HepG2 (cell line): ENCODE data around the gene TUBB8. TPM values are rescaled to one million over a fixed set of nuclear protein-coding genes. Genes with fewer than 3 reads are reported as not detected.
A peak's percentile ranks its signal among the peaks of the same experiment; 100 is the strongest.

Experiments
- ATAC-seq: fragments of 200-7000 bp; cut with Tn5 transposase; 3 replicates; pipeline ENCODE4 v1.9.1; 2020; ENCODE audit warnings: mild to moderate bottlenecking, moderate library complexity
- BruUV-seq: library from RNA; stranded (reverse); fragments of 400-500 nt; replicated peaks from 2 replicates; lab custom pipeline; 2021; lab: Mats Ljungman, UMichigan
- CTCF ChIA-PET: fragments of 300-600 bp; formaldehyde crosslinking; extraction: SDS; loops from one replicate; lab custom pipeline; 2021; ENCODE audit warnings: low total read pairs, inconsistent platforms, low intra/inter-chr PET ratio; lab: Yijun Ruan, JAX
- POLR2A ChIA-PET: fragments of 350-600 bp; sonication (Branson Sonifier 250); formaldehyde crosslinking; loops from one replicate; lab custom pipeline; 2020; ENCODE audit warnings: antibody characterized with exemption, inconsistent platforms; lab: Yijun Ruan, JAX
- DNase-seq: peaks from one replicate; pipeline ENCODE4 v3.0.0-alpha.2; 2015; ENCODE audit warnings: low spot score
- FAIRE-seq: peaks from 3 replicates; lab custom pipeline; 2011; peaks lifted over from hg19 to GRCh38; lab: Jason Lieb, UNC
- H2AFZ ChIP-seq: one replicate; pipeline ENCODE4 v1.6.1; 2011; ENCODE audit warnings: low read length, inconsistent platforms
- H3K27ac ChIP-seq: fragments of 300-600 bp; 3 replicates; pipeline ENCODE4 v1.8.0; 2011; ENCODE audit warnings: mixed run types, mild to moderate bottlenecking, mixed read lengths, low read length, inconsistent platforms; ENCODE audit not compliant: insufficient read depth; ENCODE audit errors: extremely low read length
- H3K27me3 ChIP-seq, 2 experiments: fragments of 200-600 bp in 1 of 2; 2 replicates in 1 of 2; 3 replicates in 1 of 2; pipeline versions ENCODE4 v1.6.0 to v1.8.0; 2011; ENCODE audit warnings: low read length in 2 of 2, mild to moderate bottlenecking in 2 of 2, moderate library complexity in 2 of 2, inconsistent platforms in 1 of 2; ENCODE audit not compliant: insufficient read depth in 2 of 2, control insufficient read depth in 1 of 2
- H3K36me3 ChIP-seq, 2 experiments: fragments of 200-600 bp in 1 of 2; replicated peaks in 1 of 2; 2 replicates in 1 of 2; 3 replicates in 1 of 2; pipeline versions ENCODE4 v1.5.1 to v1.8.0; 2011; ENCODE audit warnings: low read length in 2 of 2, inconsistent platforms in 1 of 2; ENCODE audit not compliant: insufficient read depth in 2 of 2, control insufficient read depth in 1 of 2
- H3K4me1 ChIP-seq: 2 replicates; pipeline ENCODE4 v1.5.1; 2012; ENCODE audit warnings: low read length, inconsistent platforms; ENCODE audit not compliant: insufficient read depth
- H3K4me2 ChIP-seq: 2 replicates; pipeline ENCODE4 v1.6.0; 2011; ENCODE audit warnings: low read depth, low read length, inconsistent platforms
- H3K4me3 ChIP-seq, 3 experiments: fragments of 200-600 bp in 1 of 3; sonication (generic), shearing (Covaris generic) in 1 of 3; replicated peaks in 1 of 3; 2 replicates each; pipeline ENCODE4 v1.5.1; 2011 to 2016; ENCODE audit warnings: low read length in 3 of 3, inconsistent platforms in 2 of 3, low read depth in 2 of 3, mild to moderate bottlenecking in 2 of 3, control low read depth in 1 of 3, mixed read lengths in 1 of 3; ENCODE audit not compliant: insufficient read depth in 1 of 3
- H3K79me2 ChIP-seq: one replicate; pipeline ENCODE4 v1.6.1; 2011; ENCODE audit warnings: low read length, inconsistent platforms; ENCODE audit not compliant: insufficient read depth
- H3K9ac ChIP-seq: 2 replicates; pipeline ENCODE4 v1.6.0; 2011; ENCODE audit warnings: mild to moderate bottlenecking, low read depth, low read length, inconsistent platforms; ENCODE audit not compliant: insufficient read depth
- H3K9me3 ChIP-seq: 2 replicates; pipeline ENCODE4 v1.5.1; 2012; ENCODE audit warnings: mild to moderate bottlenecking, low read length
- H4K20me1 ChIP-seq: 2 replicates; pipeline ENCODE4 v1.6.0; 2011; ENCODE audit warnings: inconsistent platforms, mild to moderate bottlenecking, low read length, moderate library complexity; ENCODE audit not compliant: insufficient read depth
- FOXA1 ChIP-seq, 2 experiments: fragments of 450-650 bp in 1 of 2; sonication (generic) in 1 of 2; formaldehyde crosslinking in 1 of 2; IDR thresholded peaks; 2 replicates each; pipeline versions ENCODE4 v1.4.0 to v1.6.1; 2016 to 2020; ENCODE audit warnings: missing genetic modification reagents in 1 of 2
- PLRG1 ChIP-seq: fragments of 450-650 bp; conservative IDR thresholded peaks from 2 replicates; pipeline ENCODE4 v1.6.1; 2016
- SALL2 ChIP-seq: sonication (generic); formaldehyde crosslinking; IDR thresholded peaks from 2 replicates; pipeline ENCODE4 v1.8.1; 2023; ENCODE audit warnings: mild to moderate bottlenecking, missing genetic modification reagents, inconsistent platforms
- YEATS2 ChIP-seq: sonication (generic); formaldehyde crosslinking; IDR thresholded peaks from 2 replicates; pipeline ENCODE4 v1.4.0; 2020; ENCODE audit warnings: missing genetic modification reagents, borderline replicate concordance
- ZMYM4 ChIP-seq: sonication (generic); formaldehyde crosslinking; IDR thresholded peaks from 2 replicates; pipeline ENCODE4 v1.8.1; 2023; ENCODE audit warnings: mild to moderate bottlenecking, missing genetic modification reagents
- ZNF205 ChIP-seq: IDR thresholded peaks from 2 replicates; pipeline ENCODE4 v1.6.1; 2018; ENCODE audit warnings: missing biosample characterization, missing genetic modification reagents
- ZNF383 ChIP-seq: sonication (generic); formaldehyde crosslinking; IDR thresholded peaks from 2 replicates; pipeline ENCODE4 v1.4.0; 2020; ENCODE audit warnings: missing genetic modification reagents, mild to moderate bottlenecking, borderline replicate concordance
- ZNF430 ChIP-seq: sonication (generic); formaldehyde crosslinking; IDR thresholded peaks from 2 replicates; pipeline ENCODE4 v1.9.0; 2021; ENCODE audit warnings: mild to moderate bottlenecking, missing genetic modification reagents
- ZNF460 ChIP-seq: sonication (generic); formaldehyde crosslinking; IDR thresholded peaks from 2 replicates; pipeline ENCODE4 v1.5.1; 2020; ENCODE audit warnings: missing genetic modification reagents, mild to moderate bottlenecking, borderline replicate concordance
- ZNF615 ChIP-seq: sonication (generic); formaldehyde crosslinking; IDR thresholded peaks from 2 replicates; pipeline ENCODE4 v1.5.0; 2020; ENCODE audit warnings: mild to moderate bottlenecking, missing genetic modification reagents, borderline replicate concordance
- ZSCAN29 ChIP-seq: sonication (generic); formaldehyde crosslinking; conservative IDR thresholded peaks from 2 replicates; pipeline ENCODE4 v1.4.0; 2020; ENCODE audit warnings: mild to moderate bottlenecking, missing genetic modification reagents
- ZSCAN9 ChIP-seq: IDR thresholded peaks from 2 replicates; pipeline ENCODE4 v1.6.1; 2016; ENCODE audit warnings: borderline replicate concordance
- WGBS: methylation state at CpG from one replicate; pipeline ENCODE4 v1.1.6; 2017; ENCODE audit warnings: low lambda C conversion rate; 5-methylcytosine and 5-hydroxymethylcytosine counted together
- in situ Hi-C: cut with HindIII; loops from 2 replicates; pipeline ENCODE4 v1.10.0; 2017; ENCODE audit warnings: low pct_unique_long_range_greater_than_20kb; ENCODE audit not compliant: extremely low pct_ligation_motif_present
- intact Hi-C: fragments of 100-400 bp; cut with micrococcal nuclease; formaldehyde crosslinking; loops from one replicate; pipeline ENCODE4 v1.10.0; 2022; ENCODE audit not compliant: unreplicated experiment
- polyA plus RNA-seq, 8 experiments: library from polyadenylated mRNA; depleted of rRNA in 3 of 8; stranded (reverse) in 7 of 8; unstranded in 1 of 8; fragments of >200 nt; fragmentation: Illumina TruSeq in 4 of 8; extraction: Trizol in 4 of 8; gene quantifications; 2 replicates each; pipeline versions ENCODE4 v1.2.1 to v1.2.3, GENCODE V29; 2011 to 2016; ENCODE audit warnings: low read depth in 4 of 8, missing spikeins in 1 of 8, mixed read lengths in 1 of 8; ENCODE audit not compliant: insufficient read depth in 1 of 8
- total RNA-seq, 5 experiments: library from RNA; depleted of rRNA; stranded (reverse); fragments of >200 nt; fragmentation: Illumina TruSeq; extraction: Trizol; gene quantifications; 2 replicates each; pipeline ENCODE4 v1.2.3, GENCODE V29; 2016; ENCODE audit warnings: low read depth in 1 of 5
- TF ChIP-seq, protein P1 (sequence below): sonication (generic); formaldehyde crosslinking; conservative IDR thresholded peaks from 2 replicates; pipeline ENCODE4 v1.4.0; 2020; ENCODE audit warnings: mild to moderate bottlenecking, missing genetic modification reagents, moderate library complexity

Gene TUBB8
- total and polyA plus RNA-seq, 2 of the 13 experiments (the other 11 are each of a cell fraction or from before 2014, with no cell fraction given) = 0.31 to 0.50 TPM

DNA sequence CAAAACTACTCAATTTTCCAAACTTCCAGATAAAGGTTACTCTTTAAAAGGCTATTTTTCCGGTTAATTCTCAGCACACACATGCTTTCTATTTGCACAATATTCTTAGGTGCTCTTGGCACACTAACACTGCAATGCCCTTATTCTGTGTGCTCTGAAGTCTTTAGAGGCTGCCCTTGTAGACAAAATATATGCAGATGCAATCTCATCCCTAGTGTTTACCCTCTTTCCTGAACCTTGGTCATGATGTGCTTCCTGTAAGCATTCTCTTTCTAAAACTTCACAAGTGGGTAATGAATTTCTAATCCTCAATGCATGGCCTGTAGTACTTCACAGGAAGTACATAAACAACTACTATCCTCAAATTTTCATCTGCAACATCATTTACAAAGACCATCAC, 41.1 kb upstream of the TUBB8 start (continued):
- TF ChIP-seq FOXA1 (IDR thresholded peaks at IDR 0.05) (no peak), FOXA1 (CRISPR knock-in tag; IDR thresholded peaks at IDR 0.05) (0 out of 2 replicates have a peak, but pooled peaks have one; percentile 44), ZSCAN29 (CRISPR knock-in tag) (peak; percentile 87)
- TF ChIP-seq, protein P1, sequence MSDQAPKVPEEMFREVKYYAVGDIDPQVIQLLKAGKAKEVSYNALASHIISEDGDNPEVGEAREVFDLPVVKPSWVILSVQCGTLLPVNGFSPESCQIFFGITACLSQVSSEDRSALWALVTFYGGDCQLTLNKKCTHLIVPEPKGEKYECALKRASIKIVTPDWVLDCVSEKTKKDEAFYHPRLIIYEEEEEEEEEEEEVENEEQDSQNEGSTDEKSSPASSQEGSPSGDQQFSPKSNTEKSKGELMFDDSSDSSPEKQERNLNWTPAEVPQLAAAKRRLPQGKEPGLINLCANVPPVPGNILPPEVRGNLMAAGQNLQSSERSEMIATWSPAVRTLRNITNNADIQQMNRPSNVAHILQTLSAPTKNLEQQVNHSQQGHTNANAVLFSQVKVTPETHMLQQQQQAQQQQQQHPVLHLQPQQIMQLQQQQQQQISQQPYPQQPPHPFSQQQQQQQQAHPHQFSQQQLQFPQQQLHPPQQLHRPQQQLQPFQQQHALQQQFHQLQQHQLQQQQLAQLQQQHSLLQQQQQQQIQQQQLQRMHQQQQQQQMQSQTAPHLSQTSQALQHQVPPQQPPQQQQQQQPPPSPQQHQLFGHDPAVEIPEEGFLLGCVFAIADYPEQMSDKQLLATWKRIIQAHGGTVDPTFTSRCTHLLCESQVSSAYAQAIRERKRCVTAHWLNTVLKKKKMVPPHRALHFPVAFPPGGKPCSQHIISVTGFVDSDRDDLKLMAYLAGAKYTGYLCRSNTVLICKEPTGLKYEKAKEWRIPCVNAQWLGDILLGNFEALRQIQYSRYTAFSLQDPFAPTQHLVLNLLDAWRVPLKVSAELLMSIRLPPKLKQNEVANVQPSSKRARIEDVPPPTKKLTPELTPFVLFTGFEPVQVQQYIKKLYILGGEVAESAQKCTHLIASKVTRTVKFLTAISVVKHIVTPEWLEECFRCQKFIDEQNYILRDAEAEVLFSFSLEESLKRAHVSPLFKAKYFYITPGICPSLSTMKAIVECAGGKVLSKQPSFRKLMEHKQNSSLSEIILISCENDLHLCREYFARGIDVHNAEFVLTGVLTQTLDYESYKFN (CRISPR knock-in tag) = peak; percentile 58

DNA sequence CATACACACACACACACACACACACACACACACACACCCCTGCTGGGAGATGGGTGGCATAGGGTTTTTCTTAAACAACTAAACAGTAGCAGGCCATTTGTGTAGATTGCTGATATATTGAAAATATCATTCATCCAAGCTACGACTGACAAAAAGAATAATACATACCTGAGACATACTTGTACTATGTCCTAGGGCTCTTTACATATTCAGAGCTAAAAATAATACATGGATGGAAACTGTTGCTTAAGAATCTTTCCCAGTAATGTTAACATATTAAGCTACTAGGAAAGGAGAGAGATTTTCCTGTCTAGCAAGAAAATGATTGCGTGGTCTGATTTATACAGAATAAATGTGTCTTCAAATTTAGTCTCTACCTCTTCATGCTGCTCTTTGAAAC, 40.2 kb upstream of the TUBB8 start:
- H3K4me1 ChIP-seq = peaks cover 32% of the 10 kb centered on the region
- no peaks in the 10 kb centered on the region for H3K36me3 ChIP-seq
- DNase-seq (no peak), ATAC-seq (no peak), FAIRE-seq (no peak)
- 64% methylated on average over 2 of the region's 2 CpGs for WGBS
- no peaks in the 10 kb centered on the region for H4K20me1 ChIP-seq
- H3K27me3 ChIP-seq = peaks cover 3% of the 10 kb centered on the region in 2 experiments; a peak in 2 of 5 replicates
- POLR2A ChIA-PET = no interaction called here
- BruUV-seq = no TSS peak
- H2AFZ ChIP-seq = no peak overlapping the region
- no peak overlapping the region for H3K4me2 ChIP-seq
- CTCF ChIA-PET = no interaction called here
- TF ChIP-seq ZMYM4 (CRISPR knock-in tag) = no peak
- no peak for TF ChIP-seq YEATS2 (CRISPR knock-in tag)
- TF ChIP-seq ZNF383 (CRISPR knock-in tag) = no peak
- TF ChIP-seq SALL2 = no peak
- no peak for TF ChIP-seq ZSCAN9
- no peak for TF ChIP-seq PLRG1
- no peak for TF ChIP-seq ZNF615
- no peak for TF ChIP-seq ZNF205 (CRISPR knock-in tag)
- TF ChIP-seq ZNF460 (CRISPR knock-in tag) = no peak
- no peak for TF ChIP-seq ZNF430
- H3K9me3 ChIP-seq = peaks cover 3% of the 10 kb centered on the region; the same call in 1 of the 2 replicates
- in situ Hi-C loops (no loop called here), intact Hi-C loops (no loop called here)
- H3K4me3 ChIP-seq = no peak overlapping the region
- H3K27ac ChIP-seq = no peak overlapping the region
- H3K9ac ChIP-seq = no peak overlapping the region
- H3K79me2 ChIP-seq = no peaks in the 10 kb centered on the region
